GM18519 (cell line): ENCODE measurements around the gene ITK.

Experiments
- ATAC-seq: cut with Tn5 transposase; IDR thresholded peaks from one replicate; pipeline ENCODE4 v1.9.1; 2021; ENCODE audit warnings: mild to moderate bottlenecking, moderate library complexity; ENCODE audit not compliant: unreplicated experiment, low FRiP score

The ITK gene

GRCh38 chr5:157271740-157272271 lies 91.2 kb downstream of the ITK start:
- peak; percentile 81 for ATAC-seq

DNA sequence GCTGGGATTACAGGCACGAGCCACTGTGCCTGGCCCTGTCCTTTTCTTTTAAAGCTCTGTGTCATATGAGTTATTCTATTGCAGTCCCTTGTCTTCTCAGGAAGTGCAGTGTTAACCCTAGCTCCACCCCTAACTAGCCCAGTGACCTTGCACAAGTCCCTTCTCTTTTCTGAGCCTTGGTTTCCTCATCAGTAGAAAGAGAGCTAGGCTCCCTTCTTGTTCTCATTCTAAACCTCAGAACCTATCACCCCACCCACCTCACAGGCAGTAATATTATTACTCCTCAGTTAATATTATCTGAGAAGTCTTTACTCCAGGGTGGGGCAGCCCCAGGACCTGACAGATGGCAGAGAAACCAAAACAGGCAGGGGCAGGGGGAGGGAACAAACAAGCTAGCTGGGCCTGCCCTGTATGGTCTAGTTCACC lies 92.5 kb downstream of the ITK start:
- peak; percentile 28 for ATAC-seq

GRCh38 chr5:157275403-157275802 lies 94.8 kb downstream of the ITK start:
- no peak for ATAC-seq

DNA sequence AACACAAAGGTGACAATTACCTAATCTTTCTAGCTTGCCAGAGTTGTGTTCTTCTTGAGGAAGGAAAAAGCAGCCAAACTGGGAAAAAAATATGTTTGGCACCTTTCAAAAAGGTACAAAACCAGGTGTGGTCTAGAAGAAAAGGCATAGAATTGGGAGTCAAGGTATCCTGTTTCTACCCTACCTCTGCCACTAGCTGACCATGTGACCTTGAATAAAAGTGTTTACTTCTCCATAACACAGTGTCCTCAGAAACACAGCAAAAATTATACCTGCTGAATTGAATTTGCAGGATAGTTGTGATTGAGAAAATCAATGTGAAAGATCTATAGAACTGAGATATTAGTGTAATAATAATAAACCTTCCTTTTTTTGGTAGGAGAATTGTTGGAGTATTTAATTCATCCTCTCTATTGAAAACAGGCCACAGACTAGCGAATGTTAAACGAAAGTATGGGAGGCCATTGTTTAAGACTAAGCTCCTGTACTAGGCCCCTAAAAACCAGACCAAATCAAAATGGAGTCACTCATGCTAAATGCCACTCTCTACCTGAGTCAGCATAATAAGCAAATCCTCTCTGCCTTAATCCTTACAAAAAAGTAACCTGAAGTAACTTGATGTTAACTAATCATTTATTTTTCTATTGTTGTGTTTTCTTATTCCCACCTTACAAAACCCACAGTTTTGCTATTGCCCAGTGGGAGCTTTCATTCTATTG lies 97.8 kb downstream of the ITK start:
- ATAC-seq, result no peak

GRCh38 chr5:157279605-157280239 lies 99.1 kb downstream of the ITK start:
- no peak for ATAC-seq

GRCh38 chr5:157280927-157281326 lies 100.3 kb downstream of the ITK start:
- no peak for ATAC-seq

- no peak for ATAC-seq
Measured at GRCh38 chr5:157282150-157282549, 101.5 kb downstream of the ITK start.

GRCh38 chr5:157283434-157283833 lies 102.8 kb downstream of the ITK start:
- peak; percentile 99 for ATAC-seq

GRCh38 chr5:157284458-157285212 lies 104.0 kb downstream of the ITK start:
- ATAC-seq, result no peak

DNA sequence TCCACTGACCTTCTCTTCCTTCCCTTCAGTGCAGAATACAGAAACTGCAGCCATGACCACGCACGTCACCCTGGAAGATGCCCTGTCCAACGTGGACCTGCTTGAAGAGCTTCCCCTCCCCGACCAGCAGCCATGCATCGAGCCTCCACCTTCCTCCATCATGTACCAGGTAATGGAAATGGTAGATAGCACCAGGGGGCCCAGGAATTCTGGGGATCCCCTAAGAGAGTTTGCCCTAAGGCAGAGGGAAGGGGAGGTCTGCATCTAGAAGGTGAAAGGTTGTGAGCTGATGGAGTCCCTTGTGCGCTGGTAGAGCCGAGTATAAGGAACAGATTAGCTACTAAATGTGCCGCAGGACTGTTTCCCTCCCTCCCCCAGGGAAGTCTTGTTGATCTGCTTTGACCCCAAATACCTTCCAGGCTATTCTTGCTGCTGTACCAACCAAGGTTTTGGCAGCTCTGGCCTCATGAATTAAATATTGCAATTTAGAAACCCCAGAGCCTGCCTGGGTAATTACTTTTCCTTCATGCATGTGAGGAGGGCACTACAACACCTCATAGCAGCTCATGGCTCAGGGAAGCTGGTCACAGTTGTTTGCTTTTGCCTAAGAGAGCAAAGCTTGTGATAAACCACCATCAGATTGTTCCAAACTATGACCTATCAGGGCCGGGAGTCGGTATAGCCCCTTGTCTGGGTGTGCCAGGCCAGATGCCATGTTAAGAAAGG lies 104.8 kb downstream of the ITK start:
- no peak for ATAC-seq

- no peak for ATAC-seq
Measured at GRCh38 chr5:157286761-157287211, 106.1 kb downstream of the ITK start.

DNA sequence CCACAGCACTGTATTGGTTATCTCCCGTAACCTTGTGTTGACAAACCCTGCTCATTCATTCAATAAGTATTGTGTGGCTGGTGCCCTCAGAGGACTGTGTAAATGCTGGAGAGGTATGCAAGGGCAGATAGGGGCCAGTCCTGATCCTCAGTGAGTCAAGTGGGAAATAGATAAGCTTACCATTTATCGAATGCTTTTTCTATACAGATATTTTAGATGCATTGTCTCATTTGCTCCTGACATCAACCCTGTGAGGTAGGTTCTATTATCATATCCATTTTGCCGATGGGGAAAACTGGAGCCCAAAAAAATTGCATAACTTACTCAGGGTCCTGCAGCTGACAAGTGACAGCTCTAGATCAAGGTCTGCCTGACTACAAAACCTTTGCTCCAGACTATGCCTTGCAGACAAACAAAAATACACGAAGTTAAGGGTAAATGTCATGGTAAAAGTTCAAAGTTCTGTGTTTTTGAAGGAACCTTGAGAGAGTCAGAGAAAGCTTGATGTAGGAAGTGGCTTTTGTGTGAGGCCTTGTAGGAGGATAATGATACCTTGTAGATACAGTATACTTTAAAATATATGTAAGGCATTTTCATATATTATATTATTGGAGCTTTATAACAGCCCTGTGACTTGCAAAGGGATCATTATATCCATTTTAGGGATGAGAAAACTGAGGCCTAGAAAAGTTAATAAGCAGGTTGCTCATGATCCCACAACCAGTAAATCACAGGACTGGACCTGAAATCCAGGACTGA lies 107.9 kb downstream of the ITK start:
- no peak for ATAC-seq

GRCh38 chr5:157289164-157289819 lies 108.7 kb downstream of the ITK start:
- ATAC-seq, result no peak

GRCh38 chr5:157290156-157290980 lies 109.7 kb downstream of the ITK start:
- ATAC-seq, result no peak

DNA sequence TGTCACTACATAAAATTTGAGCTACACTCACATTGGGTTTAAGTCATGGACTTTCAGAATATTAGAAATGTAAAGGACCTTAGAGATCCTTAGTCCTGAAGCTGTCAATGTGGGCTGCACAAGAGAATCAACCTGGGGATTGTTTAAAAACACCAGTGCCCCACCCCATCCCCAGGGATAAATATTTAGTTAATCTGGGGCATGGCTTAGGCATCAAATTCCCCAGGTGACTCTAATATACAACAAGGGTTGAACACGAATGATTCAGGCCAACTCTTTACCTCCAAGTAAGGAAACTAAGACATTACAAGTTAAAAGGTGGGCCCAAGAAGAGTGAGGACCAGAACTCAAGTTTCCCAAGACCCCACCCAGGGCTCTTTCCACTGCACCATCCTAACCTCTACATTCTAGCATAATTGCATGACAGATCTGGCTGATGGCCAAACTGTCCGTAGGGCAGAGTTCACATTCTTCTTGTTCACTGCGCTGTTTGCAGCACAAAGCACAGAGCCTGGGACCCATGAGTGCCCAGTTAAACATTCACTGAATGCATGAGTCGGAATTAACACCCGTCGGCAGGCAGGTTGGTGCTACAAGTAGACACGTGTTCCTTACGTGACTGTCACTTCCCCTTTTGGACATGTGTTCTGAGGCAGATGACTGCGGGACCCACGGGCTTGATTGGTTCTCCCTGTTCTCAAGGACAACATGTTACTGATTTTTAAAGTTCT lies 110.5 kb downstream of the ITK start:
- ATAC-seq, result peak; percentile 59

GRCh38 chr5:157292599-157292998 lies 112.0 kb downstream of the ITK start:
- no peak for ATAC-seq

DNA sequence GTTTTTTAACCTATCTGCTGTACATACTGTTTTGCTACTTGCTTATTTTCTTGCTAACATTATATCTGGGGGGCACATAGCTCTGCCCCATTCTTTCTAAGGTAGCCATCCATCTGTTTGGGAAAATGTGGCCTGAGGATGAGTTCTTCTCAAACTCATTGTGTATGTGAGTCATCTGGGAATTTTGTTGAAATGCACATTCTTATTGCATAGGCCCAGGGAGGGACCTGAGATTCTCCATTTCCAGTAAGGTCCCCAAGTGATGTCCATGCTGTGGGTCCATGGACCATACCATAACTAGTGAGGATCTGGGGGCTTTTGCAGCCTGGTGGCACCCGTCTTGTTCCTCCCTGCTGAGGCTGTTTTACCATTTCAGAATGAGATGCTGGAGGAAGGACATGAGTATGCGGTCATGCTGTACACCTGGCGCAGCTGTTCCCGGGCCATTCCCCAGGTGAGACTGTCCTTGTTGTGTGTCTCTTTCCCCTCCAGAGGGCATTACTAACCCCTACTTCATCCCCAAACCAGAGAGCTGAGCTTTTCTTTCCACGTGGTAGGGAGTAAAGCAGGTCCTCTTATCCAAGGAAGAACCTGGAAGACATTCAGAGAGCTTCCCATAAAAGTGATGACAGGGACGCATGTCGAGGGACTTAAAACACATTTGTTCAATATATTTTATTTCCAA lies 113.9 kb downstream of the ITK start:
- no peak for ATAC-seq
